CD8-positive, alpha-beta memory T cell (primary cell): Measurements from ENCODE around the gene CHKB. TPM values are rescaled to one million over a fixed set of nuclear protein-coding genes. Genes with fewer than 3 reads are reported as not detected.

Experiments used
- CTCF ChIA-PET: fragments of 350-600 bp; sonication (Branson Sonifier 250); formaldehyde crosslinking; loops from one replicate; lab custom pipeline; 2021; ENCODE audit warnings: antibody characterized with exemption; lab: Charles Lee
- POLR2A ChIA-PET: fragments of 350-600 bp; sonication (Branson Sonifier 250); formaldehyde crosslinking; loops from one replicate; lab custom pipeline; 2021; ENCODE audit warnings: antibody characterized with exemption; lab: Charles Lee
- DNase-seq, 5 donors: peaks; one replicate each; pipeline versions ENCODE4 v3.0.0 to v3.0.0-alpha.2; 2020 to 2022; ENCODE audit warnings: mixed read lengths in 1 of 5
- H3K27ac ChIP-seq: one replicate; pipeline ENCODE4 v1.7.0; 2013; ENCODE audit warnings: low read depth, mild to moderate bottlenecking, low read length, moderate library complexity
- H3K27me3 ChIP-seq: 2 replicates; pipeline ENCODE4 v1.7.0; 2013; ENCODE audit warnings: low read length, mild to moderate bottlenecking; ENCODE audit not compliant: insufficient read depth, poor library complexity, severe bottlenecking
- H3K36me3 ChIP-seq: 2 replicates; pipeline ENCODE4 v1.7.0; 2013; ENCODE audit warnings: mild to moderate bottlenecking, low read length, moderate library complexity; ENCODE audit not compliant: insufficient read depth
- H3K4me1 ChIP-seq: 2 replicates; pipeline ENCODE4 v1.7.0; 2013; ENCODE audit warnings: mild to moderate bottlenecking, low read length, moderate library complexity; ENCODE audit not compliant: insufficient read depth
- H3K4me3 ChIP-seq: 2 replicates; pipeline ENCODE4 v1.7.0; 2013; ENCODE audit warnings: mild to moderate bottlenecking, low read length
- H3K9me3 ChIP-seq: 2 replicates; pipeline ENCODE4 v1.7.0; 2013; ENCODE audit warnings: mild to moderate bottlenecking, low read length
- H3K27ac Mint-ChIP-seq, 8 donors: one replicate each; pipeline ENCODE4 v1.8.0; 2020 to 2021; ENCODE audit warnings: mixed read lengths in 8 of 8, mild to moderate bottlenecking in 6 of 8, inconsistent platforms in 3 of 8, moderate library complexity in 3 of 8
- H3K27me3 Mint-ChIP-seq, 2 donors: one replicate each; pipeline ENCODE4 v1.8.0; 2020 to 2021; ENCODE audit warnings: mixed read lengths in 2 of 2, mild to moderate bottlenecking in 1 of 2, moderate library complexity in 1 of 2
- H3K36me3 Mint-ChIP-seq, 3 donors: one replicate each; pipeline ENCODE4 v1.8.0; 2020 to 2021; ENCODE audit warnings: mixed read lengths in 3 of 3, inconsistent platforms in 1 of 3, mild to moderate bottlenecking in 1 of 3
- H3K4me1 Mint-ChIP-seq, 3 donors: one replicate each; pipeline ENCODE4 v1.8.0; 2020 to 2021; ENCODE audit warnings: mixed read lengths in 3 of 3, inconsistent platforms in 1 of 3, mild to moderate bottlenecking in 1 of 3
- H3K4me3 Mint-ChIP-seq, 7 donors: one replicate each; pipeline ENCODE4 v1.8.0; 2020 to 2021; ENCODE audit warnings: mixed read lengths in 7 of 7, mild to moderate bottlenecking in 6 of 7, moderate library complexity in 4 of 7, inconsistent platforms in 2 of 7
- H3K9me3 Mint-ChIP-seq, 5 donors: one replicate each; pipeline ENCODE4 v1.8.0; 2020 to 2022; ENCODE audit warnings: mixed read lengths in 5 of 5, mild to moderate bottlenecking in 3 of 5, moderate library complexity in 2 of 5, inconsistent platforms in 1 of 5
- polyA plus RNA-seq: library from polyadenylated mRNA; unstranded; fragments of 300-500 nt; fragmentation: Illumina TruSeq; gene quantifications from one replicate; pipeline ENCODE4 v1.2.3, GENCODE V29; 2021
- total RNA-seq, 2 experiments: library from RNA; stranded (reverse); gene quantifications; one replicate each; pipeline ENCODE4 v1.2.3, GENCODE V29; 2021

The CHKB gene
- total and polyA plus RNA-seq, 3 experiments from 2014 or later: 33.3 to 76.1 (median 72.1) TPM

DNA sequence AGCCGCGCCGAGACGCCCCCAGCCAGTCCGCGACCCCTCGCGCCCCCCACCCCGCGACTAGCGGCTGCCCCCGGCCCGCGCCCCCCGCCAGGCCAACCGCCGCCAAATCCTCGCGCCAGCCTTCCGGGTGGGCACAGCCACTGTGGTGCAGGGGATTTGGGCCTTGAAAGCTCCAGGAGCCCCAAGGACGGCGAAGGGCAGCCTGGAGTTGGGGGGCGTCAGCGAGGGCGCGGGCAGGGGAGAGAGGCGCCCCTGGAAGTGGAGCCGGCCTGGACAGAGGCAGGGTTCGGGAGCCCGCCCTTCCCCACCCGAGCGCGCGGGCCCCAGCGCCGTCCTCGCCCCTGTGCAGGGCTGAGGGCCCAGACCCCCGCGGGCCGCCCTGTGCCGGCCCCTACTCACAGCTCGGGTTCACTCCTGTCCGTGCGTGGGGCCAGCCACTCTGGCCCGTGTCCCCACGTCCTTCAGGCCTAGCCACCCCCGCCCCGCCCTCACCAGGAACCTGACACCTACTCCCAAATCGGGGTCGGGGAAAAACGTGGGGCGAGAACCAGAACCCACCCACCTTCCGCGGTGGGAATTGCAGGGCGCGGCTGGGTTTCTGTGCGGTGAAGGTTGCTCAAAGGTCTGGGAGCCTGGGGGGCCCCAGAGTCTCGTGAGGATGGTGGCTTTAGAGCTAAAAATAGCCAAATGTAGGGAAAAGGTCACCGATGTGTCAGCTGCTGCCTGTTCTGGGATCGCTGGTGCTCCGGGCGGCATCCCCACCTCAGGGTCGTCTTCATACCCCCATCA lies 4.5 kb downstream of the CHKB start, which contains the start of gene CPT1B:
CPT1B (minus strand) TSS at position 441 of the 789 bp plus-strand sequence. CDS start 512 bp downstream, outside the sequence.
- Histone ChIP-seq H3K27me3 (no peaks in the 10 kb centered on the region), H3K4me3 (no peak within 1 kb of the TSS), H3K27ac (no peak within 1 kb of the TSS), H3K9me3 (no peaks in the 10 kb centered on the region), H3K36me3 (peaks cover 5% of the 10 kb centered on the region), H3K4me1 (peaks cover 12% of the 10 kb centered on the region)
- ChIA-PET CTCF (interaction anchor here (0.6 to 1.6 kb wide), 4 partner anchors 9 to 43 kb away, joined by 3 to 6 read pairs (median 3); no protein-coding TSS in a partner anchor), POLR2A (interaction anchor here (0.8 kb wide), 1 partner anchor 53 kb away, joined by 3 read pairs; the partner anchor contains the start of gene SCO2)
- Mint-ChIP-seq H3K36me3 (peaks cover 0 to 39% (median 2%) of the 10 kb centered on the region in 3 donors), H3K27ac (peak within 1 kb of the TSS in 3 of 8 donors; percentile 12 to 78 (median 17)), H3K4me3 (peak within 1 kb of the TSS in 3 of 7 donors; percentile 15 to 23 (median 15)), H3K27me3 (no peaks in the 10 kb centered on the region), H3K4me1 (peaks cover 8 to 34% (median 18%) of the 10 kb centered on the region in 3 donors), H3K9me3 (no peaks in the 10 kb centered on the region)
- no peak for DNase-seq

DNA sequence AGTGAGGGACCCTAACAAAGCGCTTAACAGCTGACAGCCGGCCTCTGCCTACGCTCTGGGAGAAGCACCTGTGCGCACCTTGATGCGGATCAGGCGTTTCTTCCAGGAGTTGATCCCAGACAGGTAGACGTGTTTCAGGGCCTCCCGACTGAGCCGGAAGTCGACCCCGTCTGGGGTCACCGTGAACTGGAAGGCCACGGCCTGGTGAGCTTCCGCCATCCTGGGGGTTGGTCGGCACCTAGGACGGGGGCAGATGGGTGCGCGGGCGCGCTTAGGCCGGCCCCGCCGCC lies 5.0 kb downstream of the CHKB start:
- no peak for DNase-seq
- H3K27ac ChIP-seq: no peak overlapping the region
- CTCF ChIA-PET: interaction anchor here (0.6 to 1.6 kb wide), 3 partner anchors 15 to 43 kb away, joined by 3 to 6 read pairs (median 6); partner anchors contain the start of gene SYCE3
- POLR2A ChIA-PET: no interaction called here
- peaks cover 12% of the 10 kb centered on the region for H3K4me1 ChIP-seq
- H3K27me3 Mint-ChIP-seq: no peaks in the 10 kb centered on the region
- H3K36me3 Mint-ChIP-seq: peaks cover 0 to 37% (median 2%) of the 10 kb centered on the region in 3 donors
- H3K4me3 Mint-ChIP-seq: peak overlapping the region in 2 of 7 donors; percentile 15
- H3K36me3 ChIP-seq: peaks cover 5% of the 10 kb centered on the region
- no peaks in the 10 kb centered on the region for H3K9me3 Mint-ChIP-seq
- no peaks in the 10 kb centered on the region for H3K9me3 ChIP-seq
- H3K27ac Mint-ChIP-seq: peak overlapping the region in 2 of 8 donors; percentile 12 to 78
- peaks cover 8 to 31% (median 16%) of the 10 kb centered on the region in 3 donors for H3K4me1 Mint-ChIP-seq
- no peak overlapping the region for H3K4me3 ChIP-seq
- H3K27me3 ChIP-seq: no peaks in the 10 kb centered on the region

DNA sequence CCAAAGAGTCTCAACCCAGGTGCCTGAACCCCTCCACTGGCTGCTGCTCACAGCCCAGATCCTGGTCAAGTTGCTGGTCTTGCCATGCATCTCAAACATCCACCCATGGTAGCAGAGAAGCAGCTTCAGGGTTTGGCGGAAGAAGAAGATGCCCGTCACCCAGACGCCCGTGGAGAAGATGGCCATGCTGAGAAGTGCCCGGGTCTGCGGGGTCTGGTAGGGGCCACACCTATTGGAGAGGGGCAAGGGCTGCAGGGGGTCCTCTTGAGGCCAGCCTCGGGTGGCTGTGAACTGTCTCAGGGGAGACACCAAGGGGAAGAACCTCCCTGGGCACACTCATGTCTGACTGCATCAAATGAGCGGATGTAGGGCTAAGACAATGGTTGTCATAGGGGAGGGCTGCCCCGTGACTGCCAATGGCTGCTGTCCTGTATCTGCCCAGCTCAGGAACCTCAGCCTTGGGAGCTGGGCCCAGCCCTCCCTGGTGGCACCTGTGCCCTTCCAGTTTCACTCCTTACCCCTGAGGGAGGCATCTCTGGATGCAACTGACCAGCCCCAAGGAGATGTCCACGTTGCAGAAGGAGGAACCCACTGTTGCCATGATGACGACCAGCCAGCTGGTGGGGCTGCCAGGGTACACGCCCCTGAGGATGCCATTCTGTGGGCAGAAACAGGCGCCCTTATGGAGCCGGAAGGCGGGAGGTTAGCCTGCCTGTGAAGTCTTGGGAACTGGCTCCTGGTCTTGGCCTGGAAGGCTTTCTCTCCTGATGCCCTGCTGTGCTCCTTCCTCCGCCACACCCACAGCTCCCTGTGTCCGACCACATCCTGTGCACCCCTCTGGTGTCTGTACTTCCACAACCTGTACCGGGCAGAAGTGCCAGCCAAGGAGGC lies 5.6 kb downstream of the CHKB start:
- ChIA-PET CTCF (interaction anchor here (1.2 to 2.4 kb wide), 3 partner anchors 14 to 52 kb away, joined by 5 to 6 read pairs (median 6); partner anchors contain the start of genes SCO2 and SYCE3), POLR2A (interaction anchor here (0.6 kb wide), 1 partner anchor 12 kb away, joined by 4 read pairs; no protein-coding TSS in a partner anchor)
- no peak overlapping the region for H3K27ac ChIP-seq
- H3K9me3 ChIP-seq: no peaks in the 10 kb centered on the region
- no peaks in the 10 kb centered on the region for H3K27me3 Mint-ChIP-seq
- H3K27me3 ChIP-seq: no peaks in the 10 kb centered on the region
- peak overlapping the region in 2 of 7 donors; percentile 15 for H3K4me3 Mint-ChIP-seq
- H3K27ac Mint-ChIP-seq: peak overlapping the region in 4 of 8 donors; percentile 12 to 78 (median 22)
- H3K4me3 ChIP-seq: no peak overlapping the region
- H3K4me1 ChIP-seq: peaks cover 12% of the 10 kb centered on the region
- peaks cover 5% of the 10 kb centered on the region for H3K36me3 ChIP-seq
- no peaks in the 10 kb centered on the region for H3K9me3 Mint-ChIP-seq
- no peak for DNase-seq
- H3K36me3 Mint-ChIP-seq: peaks cover 0 to 42% (median 2%) of the 10 kb centered on the region in 3 donors
- H3K4me1 Mint-ChIP-seq: peaks cover 8 to 29% (median 15%) of the 10 kb centered on the region in 3 donors

DNA sequence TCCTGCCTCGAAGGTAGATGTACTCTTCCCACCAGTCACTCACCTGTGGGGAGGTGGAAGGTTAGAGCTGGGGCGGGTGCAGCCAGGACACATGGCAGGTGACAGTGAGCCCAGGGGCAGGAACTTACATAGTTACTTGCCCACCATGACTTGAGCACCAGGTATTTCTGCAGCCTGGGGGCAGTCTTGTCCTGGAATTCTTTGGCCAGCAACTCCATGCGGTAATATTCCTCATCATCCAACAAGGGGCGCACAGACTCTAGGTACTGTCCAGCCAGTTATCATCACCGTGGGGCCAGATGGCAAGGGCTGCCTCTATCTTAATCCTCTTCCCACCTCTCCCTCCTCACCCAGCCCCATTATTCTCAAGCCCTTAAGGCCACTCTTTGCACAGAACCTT lies 6.6 kb downstream of the CHKB start:
- no peak for DNase-seq
- H3K27me3 Mint-ChIP-seq: no peaks in the 10 kb centered on the region
- peaks cover 8 to 20% (median 13%) of the 10 kb centered on the region in 3 donors for H3K4me1 Mint-ChIP-seq
- peak overlapping the region in 1 of 7 donors; percentile 42 for H3K4me3 Mint-ChIP-seq
- H3K36me3 Mint-ChIP-seq: peaks cover 0 to 46% (median 2%) of the 10 kb centered on the region in 3 donors
- Histone ChIP-seq H3K27ac (no peak overlapping the region), H3K27me3 (no peaks in the 10 kb centered on the region), H3K36me3 (peaks cover 5% of the 10 kb centered on the region), H3K4me3 (no peak overlapping the region), H3K9me3 (no peaks in the 10 kb centered on the region), H3K4me1 (peaks cover 2% of the 10 kb centered on the region)
- H3K27ac Mint-ChIP-seq: peak overlapping the region in 1 of 8 donors; percentile 64
- ChIA-PET CTCF (interaction anchor here (0.9 to 2.4 kb wide), 3 partner anchors 13 to 51 kb away, joined by 4 to 6 read pairs (median 5); partner anchors contain the start of gene SCO2), POLR2A (no interaction called here)
- no peaks in the 10 kb centered on the region for H3K9me3 Mint-ChIP-seq

DNA sequence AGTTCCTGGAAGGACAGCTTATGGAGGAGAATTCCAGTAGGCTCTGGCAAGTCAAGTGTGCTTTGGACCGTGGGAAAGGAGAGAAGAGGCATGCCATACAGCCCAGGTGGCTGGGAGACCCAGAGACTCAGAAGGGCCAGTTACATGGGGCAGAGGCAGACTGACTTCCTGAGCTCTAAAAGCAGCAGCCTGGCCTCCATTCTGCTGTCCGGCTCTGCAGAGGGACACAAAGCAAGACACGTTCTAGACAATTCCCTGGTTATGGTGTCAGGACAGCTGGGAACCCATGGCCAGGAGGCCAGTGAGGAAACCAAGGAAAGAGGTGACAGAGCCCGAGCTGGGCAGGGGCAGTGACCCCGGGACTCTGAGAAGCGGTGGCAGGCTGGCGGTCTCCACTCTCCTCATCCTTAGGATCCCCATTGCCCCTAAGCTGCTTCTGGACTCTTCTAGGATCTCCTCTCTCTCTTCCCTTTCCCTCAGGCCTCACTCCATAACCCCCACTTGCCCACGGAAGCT lies 7.2 kb downstream of the CHKB start:
- H3K9me3 ChIP-seq: no peaks in the 10 kb centered on the region
- peaks cover 0 to 50% (median 2%) of the 10 kb centered on the region in 3 donors for H3K36me3 Mint-ChIP-seq
- H3K4me3 ChIP-seq: no peak overlapping the region
- peak overlapping the region in 1 of 8 donors; percentile 64 for H3K27ac Mint-ChIP-seq
- no peaks in the 10 kb centered on the region for H3K27me3 Mint-ChIP-seq
- no peak overlapping the region for H3K4me3 Mint-ChIP-seq
- no peak overlapping the region for H3K27ac ChIP-seq
- DNase-seq: no peak
- H3K9me3 Mint-ChIP-seq: no peaks in the 10 kb centered on the region
- peaks cover 5% of the 10 kb centered on the region for H3K36me3 ChIP-seq
- POLR2A ChIA-PET: no interaction called here
- CTCF ChIA-PET: interaction anchor here (0.9 to 2.4 kb wide), 3 partner anchors 12 to 50 kb away, joined by 4 to 6 read pairs (median 5); partner anchors contain the start of gene SCO2
- H3K4me1 ChIP-seq: no peaks in the 10 kb centered on the region
- peaks cover 8 to 18% (median 12%) of the 10 kb centered on the region in 3 donors for H3K4me1 Mint-ChIP-seq
- no peaks in the 10 kb centered on the region for H3K27me3 ChIP-seq

DNA sequence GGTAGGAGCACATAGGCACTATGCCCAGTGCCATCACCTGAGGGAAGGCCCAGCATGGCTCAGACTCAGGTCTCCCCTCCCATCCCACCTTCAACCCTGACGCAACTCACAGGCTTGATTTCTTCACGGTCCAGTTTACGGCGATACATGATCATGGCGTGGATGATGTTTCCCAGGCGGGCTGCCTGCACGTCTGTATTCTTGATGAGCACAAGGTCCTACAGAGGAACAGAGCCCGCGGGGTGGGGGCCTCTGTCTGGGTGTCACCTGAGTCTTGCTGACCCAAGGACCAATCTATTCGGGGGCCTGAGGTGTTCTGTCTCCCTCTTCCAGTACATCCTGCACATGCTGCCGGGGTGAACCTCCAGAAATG lies 8.3 kb downstream of the CHKB start:
- no peak overlapping the region for H3K27ac Mint-ChIP-seq
- H3K4me3 Mint-ChIP-seq: peak overlapping the region in 1 of 7 donors; percentile 42
- H3K9me3 ChIP-seq: no peaks in the 10 kb centered on the region
- no peak overlapping the region for H3K4me3 ChIP-seq
- H3K27me3 ChIP-seq: no peaks in the 10 kb centered on the region
- no peaks in the 10 kb centered on the region for H3K9me3 Mint-ChIP-seq
- POLR2A ChIA-PET: no interaction called here
- peaks cover 0 to 51% (median 3%) of the 10 kb centered on the region in 3 donors for H3K36me3 Mint-ChIP-seq
- DNase-seq: no peak
- CTCF ChIA-PET: no interaction called here
- H3K4me1 Mint-ChIP-seq: peaks cover 5 to 13% (median 5%) of the 10 kb centered on the region in 3 donors
- H3K4me1 ChIP-seq: no peaks in the 10 kb centered on the region
- no peaks in the 10 kb centered on the region for H3K27me3 Mint-ChIP-seq
- H3K36me3 ChIP-seq: peaks cover 6% of the 10 kb centered on the region
- H3K27ac ChIP-seq: no peak overlapping the region

DNA sequence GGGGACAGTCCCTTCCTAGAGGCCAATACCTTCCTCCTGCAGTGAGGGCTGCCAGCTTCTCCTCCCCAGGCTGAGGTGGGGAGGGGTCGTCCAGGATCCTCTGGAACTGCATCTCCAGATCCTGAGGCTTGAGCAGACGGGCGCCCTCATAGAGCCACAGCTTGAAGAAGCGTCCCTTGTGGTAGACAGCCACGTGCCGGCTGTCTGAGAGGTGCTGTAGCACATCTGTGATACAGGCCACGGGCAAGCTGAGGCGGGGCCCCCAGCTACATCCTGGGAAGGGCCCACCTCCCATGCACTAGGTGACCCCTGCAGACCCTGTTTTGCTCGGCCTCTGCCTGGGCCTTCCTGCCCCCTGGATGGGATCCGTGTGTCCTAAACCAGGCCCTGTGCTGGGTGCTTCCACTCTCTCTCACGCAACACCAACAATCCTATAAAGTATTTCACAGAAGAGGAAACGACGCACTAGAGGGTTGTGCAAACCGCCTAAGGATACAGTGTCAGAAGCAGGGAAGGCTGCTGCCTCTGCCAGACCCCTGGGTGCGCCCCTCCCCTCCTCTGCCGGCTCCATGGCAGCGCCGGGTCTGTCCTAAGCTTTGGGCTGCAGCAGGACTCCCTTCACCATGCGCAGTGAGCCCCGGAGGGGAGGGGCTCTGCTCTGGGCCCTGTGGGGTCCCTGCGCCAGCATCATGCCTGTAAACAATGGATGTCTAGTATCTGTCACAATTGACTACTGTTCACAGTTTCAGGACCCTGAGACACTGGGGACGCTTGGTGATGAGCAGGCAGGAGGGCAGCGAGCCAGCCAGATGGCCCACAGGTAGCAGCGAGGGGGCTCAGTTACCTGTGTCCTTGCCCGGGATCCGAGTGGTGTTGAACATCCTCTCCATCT lies 8.9 kb downstream of the CHKB start:
- Mint-ChIP-seq H3K27ac (no peak overlapping the region), H3K4me1 (peaks cover 5 to 13% (median 5%) of the 10 kb centered on the region in 3 donors), H3K9me3 (no peaks in the 10 kb centered on the region), H3K36me3 (peaks cover 0 to 57% (median 3%) of the 10 kb centered on the region in 3 donors), H3K27me3 (no peaks in the 10 kb centered on the region), H3K4me3 (peak overlapping the region in 1 of 7 donors; percentile 42)
- DNase-seq: no peak
- ChIA-PET CTCF (no interaction called here), POLR2A (no interaction called here)
- Histone ChIP-seq H3K4me3 (no peak overlapping the region), H3K27ac (no peak overlapping the region), H3K27me3 (no peaks in the 10 kb centered on the region), H3K9me3 (no peaks in the 10 kb centered on the region), H3K36me3 (peaks cover 8% of the 10 kb centered on the region), H3K4me1 (no peaks in the 10 kb centered on the region)
